Upper lobe of left lung (tissue), 6 donors: Measurements from ENCODE around the gene AGK. TPM values are rescaled to one million over a fixed set of nuclear protein-coding genes. Genes with fewer than 3 reads are reported as not detected.

ENCODE experiments used
- ATAC-seq, 2 donors: fragments of 200-7000 bp; cut with Tn5 transposase; one replicate each; pipeline ENCODE4 v1.9.1; 2022; ENCODE audit warnings: mild to moderate bottlenecking in 2 of 2, moderate library complexity in 2 of 2; ENCODE audit not compliant: low FRiP score in 2 of 2
- DNase-seq, 2 donors: peaks; one replicate each; pipeline ENCODE4 v3.0.0-alpha.2; 2019 to 2020
- H3K27ac ChIP-seq, 4 donors: fragments of 200-600 bp; sonication (generic); one replicate each; pipeline ENCODE4 v1.5.1; 2016 to 2019
- H3K27me3 ChIP-seq, 4 donors: fragments of 200-600 bp; sonication (generic); one replicate each; pipeline ENCODE4 v1.5.1; 2017 to 2019
- H3K36me3 ChIP-seq, 4 donors: fragments of 200-600 bp; sonication (generic); one replicate each; pipeline ENCODE4 v1.5.1; 2016 to 2019
- H3K4me1 ChIP-seq, 4 donors: fragments of 200-600 bp; sonication (generic); one replicate each; pipeline ENCODE4 v1.5.1; 2018 to 2019
- H3K4me3 ChIP-seq, 4 donors: fragments of 200-600 bp; sonication (generic); one replicate each; pipeline ENCODE4 v1.5.1; 2017 to 2019; ENCODE audit warnings: mild to moderate bottlenecking in 2 of 4, moderate library complexity in 1 of 4
- H3K9me3 ChIP-seq, 4 donors: fragments of 200-600 bp; sonication (generic); one replicate each; pipeline ENCODE4 v1.5.1; 2018 to 2019
- EP300 ChIP-seq, 4 donors: sonication (generic); formaldehyde crosslinking; IDR thresholded peaks; one replicate each; pipeline ENCODE4 v1.5.1; 2017; ENCODE audit warnings: antibody characterized with exemption in 4 of 4, control low read depth in 2 of 4
- POLR2A ChIP-seq, 4 donors: fragments of 450-650 bp; IDR thresholded peaks; one replicate each; pipeline ENCODE4 v1.5.1; 2016 to 2017; ENCODE audit warnings: antibody characterized with exemption in 4 of 4, mild to moderate bottlenecking in 2 of 4
- POLR2AphosphoS5 ChIP-seq, 2 donors: sonication (generic); formaldehyde crosslinking; IDR thresholded peaks; one replicate each; pipeline ENCODE4 v1.5.1; 2017; ENCODE audit warnings: antibody characterized with exemption in 2 of 2
- WGBS, 2 donors: methylation state at CpG; one replicate each; pipeline ENCODE4 v1.1.5; 2017 to 2018; 5-methylcytosine and 5-hydroxymethylcytosine counted together
- total RNA-seq, 6 donors: library from RNA; depleted of rRNA in 4 of 6; stranded (reverse); fragments of >200 nt in 4 of 6; gene quantifications; one replicate each; pipeline versions ENCODE4 v1.1.0 to v1.2.1, GENCODE V29; 2016 to 2021
- TF ChIP-seq, protein P1 (sequence below), 6 experiments: fragments of 450-650 bp in 4 of 6; fragments of 200-600 bp in 2 of 6; sonication (generic) in 2 of 6; IDR thresholded peaks; one replicate each; pipeline ENCODE4 v1.5.1; 2016 to 2019; ENCODE audit warnings: antibody characterized with exemption in 6 of 6
- donor health status: DM: no; HTN: no; CAD: no; lungs with moderate emphysema.
- donor health status: DM: no; HTN: yes; CAD: no; lungs with severe emphysema.

Gene AGK
- total RNA-seq, 6 donors from 2014 or later = 11.5 to 51.3 (median 22.3) TPM

DNA sequence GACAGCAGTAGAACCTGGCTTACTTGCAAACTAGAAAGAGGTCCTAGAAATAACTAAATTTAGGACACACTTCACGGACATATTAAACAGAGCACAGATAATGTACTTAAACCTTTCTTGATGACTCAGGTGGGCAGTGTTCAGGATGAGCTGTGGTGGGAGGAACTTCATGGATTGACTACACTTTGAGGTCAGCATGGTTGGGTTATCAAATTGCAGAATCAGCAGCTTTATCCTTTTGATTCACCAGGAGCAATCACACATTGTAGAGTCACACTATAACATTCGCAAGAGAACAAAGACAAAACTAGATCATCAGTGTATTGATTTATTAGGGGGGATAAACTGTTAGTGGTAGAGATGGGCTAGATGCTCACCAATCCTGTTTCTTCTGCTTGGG is 38.6 kb upstream of the AGK start:
- TF ChIP-seq POLR2AphosphoS5 (IDR thresholded peaks at IDR 0.05) = no peak
- TF ChIP-seq EP300 (IDR thresholded peaks at IDR 0.05) = no peak
- no peak for TF ChIP-seq POLR2A (IDR thresholded peaks at IDR 0.05)
- TF ChIP-seq, protein P1, sequence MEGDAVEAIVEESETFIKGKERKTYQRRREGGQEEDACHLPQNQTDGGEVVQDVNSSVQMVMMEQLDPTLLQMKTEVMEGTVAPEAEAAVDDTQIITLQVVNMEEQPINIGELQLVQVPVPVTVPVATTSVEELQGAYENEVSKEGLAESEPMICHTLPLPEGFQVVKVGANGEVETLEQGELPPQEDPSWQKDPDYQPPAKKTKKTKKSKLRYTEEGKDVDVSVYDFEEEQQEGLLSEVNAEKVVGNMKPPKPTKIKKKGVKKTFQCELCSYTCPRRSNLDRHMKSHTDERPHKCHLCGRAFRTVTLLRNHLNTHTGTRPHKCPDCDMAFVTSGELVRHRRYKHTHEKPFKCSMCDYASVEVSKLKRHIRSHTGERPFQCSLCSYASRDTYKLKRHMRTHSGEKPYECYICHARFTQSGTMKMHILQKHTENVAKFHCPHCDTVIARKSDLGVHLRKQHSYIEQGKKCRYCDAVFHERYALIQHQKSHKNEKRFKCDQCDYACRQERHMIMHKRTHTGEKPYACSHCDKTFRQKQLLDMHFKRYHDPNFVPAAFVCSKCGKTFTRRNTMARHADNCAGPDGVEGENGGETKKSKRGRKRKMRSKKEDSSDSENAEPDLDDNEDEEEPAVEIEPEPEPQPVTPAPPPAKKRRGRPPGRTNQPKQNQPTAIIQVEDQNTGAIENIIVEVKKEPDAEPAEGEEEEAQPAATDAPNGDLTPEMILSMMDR (IDR thresholded peaks at IDR 0.05) = no peak
- ATAC-seq (no peak), DNase-seq (no peak)
- Histone ChIP-seq H3K4me1 (peaks cover 4 to 11% (median 9%) of the 10 kb centered on the region in 4 donors), H3K9me3 (no peaks in the 10 kb centered on the region), H3K36me3 (no peaks in the 10 kb centered on the region), H3K27me3 (peaks cover 0 to 9% (median 0%) of the 10 kb centered on the region in 4 donors), H3K27ac (no peak overlapping the region), H3K4me3 (no peak overlapping the region)
- WGBS, 2 donors = 81 to 96% methylated on average over 2 of the region's 2 CpGs

DNA sequence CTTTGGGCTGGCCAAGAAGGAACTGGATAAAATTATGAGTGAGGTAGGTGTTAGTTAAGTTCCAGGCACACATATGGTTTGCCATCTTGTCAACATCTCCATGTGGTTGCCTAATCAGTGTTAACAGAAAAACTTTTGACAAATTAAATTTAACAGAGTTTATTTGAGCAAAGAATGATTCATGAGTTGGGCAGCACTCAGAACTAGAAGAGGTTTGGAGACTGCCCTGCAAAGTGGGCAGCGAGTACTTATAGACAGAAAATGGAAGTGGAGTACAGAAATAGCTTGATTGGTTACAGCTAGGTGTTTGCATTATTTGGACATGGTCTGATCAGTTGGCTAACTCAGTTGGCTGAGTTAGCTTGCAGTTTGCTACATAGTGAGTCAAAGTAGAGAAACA is 37.5 kb upstream of the AGK start:
- no peak for ATAC-seq
- H3K36me3 ChIP-seq = no peaks in the 10 kb centered on the region
- H3K4me3 ChIP-seq = no peak overlapping the region
- no peaks in the 10 kb centered on the region for H3K9me3 ChIP-seq
- TF ChIP-seq, protein P1 (IDR thresholded peaks at IDR 0.05) = no peak
- TF ChIP-seq EP300 (IDR thresholded peaks at IDR 0.05) (no peak), POLR2AphosphoS5 (IDR thresholded peaks at IDR 0.05) (no peak), POLR2A (IDR thresholded peaks at IDR 0.05) (no peak)
- no peak for DNase-seq
- 80 to 81% methylated on average over 1 of the region's 1 CpG for WGBS, 2 donors
- no peak overlapping the region for H3K27ac ChIP-seq
- peaks cover 4 to 11% (median 9%) of the 10 kb centered on the region in 4 donors for H3K4me1 ChIP-seq
- peaks cover 0 to 9% (median 0%) of the 10 kb centered on the region in 4 donors for H3K27me3 ChIP-seq

DNA sequence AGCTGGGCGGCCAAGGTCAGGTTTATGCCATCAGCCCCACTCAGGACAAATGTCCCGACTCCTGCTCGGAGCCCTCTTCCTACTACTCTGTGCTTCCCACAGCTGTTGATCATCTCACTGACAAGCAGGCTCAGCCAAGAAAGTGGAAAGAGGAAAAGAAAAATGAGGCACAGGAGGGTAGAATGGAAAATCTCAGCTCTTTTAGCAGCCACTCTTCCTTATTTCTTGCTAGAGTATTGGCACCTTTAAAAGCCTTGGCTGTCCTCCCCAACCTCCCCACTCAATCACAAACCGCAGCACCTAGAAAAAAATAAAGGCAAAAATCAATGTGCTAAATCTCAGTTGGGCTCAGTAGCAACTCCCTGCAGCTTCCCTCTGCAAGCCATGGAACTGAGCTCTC is 35.3 kb upstream of the AGK start:
- Histone ChIP-seq H3K4me3 (no peak overlapping the region), H3K4me1 (peaks cover 4 to 11% (median 9%) of the 10 kb centered on the region in 4 donors), H3K36me3 (no peaks in the 10 kb centered on the region), H3K27ac (no peak overlapping the region), H3K27me3 (peaks cover 0 to 9% (median 0%) of the 10 kb centered on the region in 4 donors), H3K9me3 (no peaks in the 10 kb centered on the region)
- ATAC-seq (no peak), DNase-seq (no peak)
- TF ChIP-seq POLR2AphosphoS5 (IDR thresholded peaks at IDR 0.05) = no peak
- TF ChIP-seq EP300 (IDR thresholded peaks at IDR 0.05) = no peak
- no peak for TF ChIP-seq POLR2A (IDR thresholded peaks at IDR 0.05)
- TF ChIP-seq, protein P1 (IDR thresholded peaks at IDR 0.05) = no peak
- WGBS, 2 donors = 61 to 63% methylated on average over 4 of the region's 4 CpGs

DNA sequence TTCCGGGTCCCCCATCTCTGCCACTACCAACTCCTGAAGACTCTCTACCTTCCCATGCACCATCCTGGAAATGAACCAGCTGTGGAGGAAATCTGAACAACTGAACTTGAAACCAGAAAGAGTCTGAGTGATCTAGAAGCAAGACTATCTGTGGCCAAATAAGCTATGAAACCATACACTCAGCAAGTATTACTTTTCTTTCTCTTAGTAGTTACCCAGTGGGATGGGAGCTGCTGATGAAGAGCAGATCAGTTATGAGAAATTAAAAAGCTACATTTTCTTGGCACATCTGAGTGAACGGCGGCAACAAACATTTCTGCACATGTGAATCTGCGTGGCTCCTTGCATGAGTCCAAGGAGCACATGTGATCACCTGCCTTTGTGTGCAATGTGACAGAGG is 31.6 kb upstream of the AGK start:
- 92 to 98% methylated on average over 4 of the region's 4 CpGs for WGBS, 2 donors
- Histone ChIP-seq H3K36me3 (no peaks in the 10 kb centered on the region), H3K4me3 (no peak overlapping the region), H3K9me3 (no peaks in the 10 kb centered on the region), H3K4me1 (no peaks in the 10 kb centered on the region), H3K27me3 (no peaks in the 10 kb centered on the region), H3K27ac (no peak overlapping the region)
- no peak for DNase-seq
- no peak for ATAC-seq
- TF ChIP-seq, protein P1 (IDR thresholded peaks at IDR 0.05) = no peak
- TF ChIP-seq POLR2AphosphoS5 (IDR thresholded peaks at IDR 0.05) (no peak), EP300 (IDR thresholded peaks at IDR 0.05) (no peak), POLR2A (IDR thresholded peaks at IDR 0.05) (no peak)

DNA sequence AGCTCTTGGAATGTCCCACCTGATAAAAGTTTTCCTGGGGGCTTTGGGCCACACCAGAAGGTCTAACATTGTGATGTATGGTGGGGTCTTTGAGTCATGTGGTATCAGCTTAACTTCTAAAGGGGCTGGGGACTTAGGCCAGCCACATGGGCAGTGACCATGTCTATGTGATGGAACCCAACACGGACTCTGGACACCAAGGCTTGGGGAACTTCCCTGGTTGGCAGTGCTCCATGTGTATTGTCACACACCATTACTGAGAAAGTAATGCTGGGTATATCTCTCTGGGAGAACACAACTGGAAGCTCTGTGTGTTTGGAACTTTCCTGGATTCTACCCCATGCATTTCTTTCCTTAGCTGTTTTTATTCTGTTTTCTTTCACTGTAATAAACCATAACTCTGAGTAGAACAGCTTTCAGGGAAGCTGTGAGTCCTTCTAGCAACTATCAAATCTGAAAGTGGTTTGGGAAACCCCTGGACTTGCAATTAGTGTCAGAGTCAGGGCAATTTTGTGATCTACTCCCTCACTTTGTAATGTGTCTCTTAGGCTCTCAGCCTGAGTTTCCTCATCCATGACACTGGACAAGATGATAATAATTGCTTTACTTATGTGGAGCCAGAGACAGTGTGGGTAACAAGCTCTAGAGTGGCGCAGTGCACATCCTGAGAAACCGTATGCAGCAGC is 28.4 kb upstream of the AGK start:
- H3K4me1 ChIP-seq = no peaks in the 10 kb centered on the region
- DNase-seq = no peak
- no peak overlapping the region for H3K4me3 ChIP-seq
- TF ChIP-seq, protein P1 (IDR thresholded peaks at IDR 0.05) = no peak
- TF ChIP-seq EP300 (IDR thresholded peaks at IDR 0.05) (no peak), POLR2A (IDR thresholded peaks at IDR 0.05) (no peak), POLR2AphosphoS5 (IDR thresholded peaks at IDR 0.05) (no peak)
- H3K27me3 ChIP-seq = no peaks in the 10 kb centered on the region
- WGBS, 2 donors = 81 to 84% methylated on average over 3 of the region's 3 CpGs
- H3K9me3 ChIP-seq = no peaks in the 10 kb centered on the region
- H3K27ac ChIP-seq = no peak overlapping the region
- no peak for ATAC-seq
- no peaks in the 10 kb centered on the region for H3K36me3 ChIP-seq
